ENCODE measurements around the gene AQP6.

DNA sequence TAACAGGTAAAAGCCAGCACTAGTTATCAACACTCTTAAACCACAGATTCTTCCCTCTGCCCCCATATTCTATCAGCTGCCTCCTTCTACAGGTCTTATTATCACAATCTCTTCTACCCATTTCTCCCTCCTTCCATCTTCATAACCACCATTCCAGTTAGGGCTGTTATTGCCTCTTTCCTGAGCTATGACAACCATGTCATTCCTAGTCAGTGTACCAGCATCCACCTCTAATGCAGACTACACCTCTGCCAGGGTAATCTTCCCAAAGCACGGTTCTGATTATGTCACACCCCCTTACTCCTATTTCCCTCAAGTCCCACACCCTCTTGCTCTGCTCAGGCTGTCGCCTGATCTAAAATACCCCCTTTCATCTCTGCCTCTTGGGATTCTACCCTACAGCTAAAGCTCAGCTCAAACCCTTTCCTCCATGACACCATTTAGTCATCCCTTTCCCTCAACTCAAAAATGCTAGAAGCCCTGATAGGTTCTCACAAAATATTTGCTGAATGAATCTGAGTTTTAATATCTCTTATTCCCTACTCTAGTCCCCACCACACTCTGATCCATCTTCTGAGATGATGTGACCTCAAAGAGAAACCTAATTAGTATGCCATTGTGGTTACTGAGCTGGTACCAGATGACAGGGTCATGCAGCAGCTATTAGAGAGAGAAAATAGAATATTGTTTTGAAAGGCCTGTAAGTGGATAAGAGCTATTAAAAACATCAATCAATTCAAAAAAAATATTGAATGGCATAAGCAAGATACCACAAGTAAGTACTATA lies 40.8 kb downstream of the AQP6 start:
- TF ChIP-seq, protein P1, sequence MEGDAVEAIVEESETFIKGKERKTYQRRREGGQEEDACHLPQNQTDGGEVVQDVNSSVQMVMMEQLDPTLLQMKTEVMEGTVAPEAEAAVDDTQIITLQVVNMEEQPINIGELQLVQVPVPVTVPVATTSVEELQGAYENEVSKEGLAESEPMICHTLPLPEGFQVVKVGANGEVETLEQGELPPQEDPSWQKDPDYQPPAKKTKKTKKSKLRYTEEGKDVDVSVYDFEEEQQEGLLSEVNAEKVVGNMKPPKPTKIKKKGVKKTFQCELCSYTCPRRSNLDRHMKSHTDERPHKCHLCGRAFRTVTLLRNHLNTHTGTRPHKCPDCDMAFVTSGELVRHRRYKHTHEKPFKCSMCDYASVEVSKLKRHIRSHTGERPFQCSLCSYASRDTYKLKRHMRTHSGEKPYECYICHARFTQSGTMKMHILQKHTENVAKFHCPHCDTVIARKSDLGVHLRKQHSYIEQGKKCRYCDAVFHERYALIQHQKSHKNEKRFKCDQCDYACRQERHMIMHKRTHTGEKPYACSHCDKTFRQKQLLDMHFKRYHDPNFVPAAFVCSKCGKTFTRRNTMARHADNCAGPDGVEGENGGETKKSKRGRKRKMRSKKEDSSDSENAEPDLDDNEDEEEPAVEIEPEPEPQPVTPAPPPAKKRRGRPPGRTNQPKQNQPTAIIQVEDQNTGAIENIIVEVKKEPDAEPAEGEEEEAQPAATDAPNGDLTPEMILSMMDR (IDR thresholded peaks at IDR 0.05; ENCODE audit: poor library complexity): no peak
- no peak for TF ChIP-seq EZH2 (IDR thresholded peaks at IDR 0.05; ENCODE audit: borderline replicate concordance)

Measured in hepatocyte (in vitro differentiated cells).